Neuronal stem cell (in vitro differentiated cells): Measurements from ENCODE around the gene EYS.
"Not testable (repeated sequence)": the region's sequence is repeated elsewhere in the genome, so short reads cannot be mapped to it uniquely, and the experiment has no call there.

Experiments used
- DNase-seq: peaks from one replicate; pipeline ENCODE4 v3.0.0-alpha.2; 2013; ENCODE audit warnings: low spot score
- H2AFZ ChIP-seq: one replicate; pipeline ENCODE4 v1.6.1; 2013; ENCODE audit warnings: mild to moderate bottlenecking, low read length, inconsistent platforms
- H2AK5ac ChIP-seq: 2 replicates; pipeline ENCODE4 v1.6.1; 2013; ENCODE audit warnings: low read depth, mild to moderate bottlenecking, inconsistent platforms, low read length, moderate library complexity, mixed read lengths
- H2BK120ac ChIP-seq: 2 replicates; pipeline ENCODE4 v1.6.1; 2013; ENCODE audit warnings: low read depth, mild to moderate bottlenecking, inconsistent platforms, low read length, moderate library complexity, mixed read lengths
- H2BK12ac ChIP-seq: one replicate; pipeline ENCODE4 v1.6.1; 2013; ENCODE audit warnings: low read length, inconsistent platforms
- H2BK15ac ChIP-seq: 2 replicates; pipeline ENCODE4 v1.6.1; 2013; ENCODE audit warnings: mild to moderate bottlenecking, low read length, inconsistent platforms, mixed read lengths
- H2BK5ac ChIP-seq: one replicate; pipeline ENCODE4 v1.6.1; 2013; ENCODE audit warnings: inconsistent platforms, mild to moderate bottlenecking, low read length, moderate library complexity
- H3K14ac ChIP-seq: one replicate; pipeline ENCODE4 v1.6.1; 2013; ENCODE audit warnings: low read length, inconsistent platforms
- H3K18ac ChIP-seq: 2 replicates; pipeline ENCODE4 v1.6.1; 2013; ENCODE audit warnings: low read length, inconsistent platforms
- H3K23ac ChIP-seq: 2 replicates; pipeline ENCODE4 v1.6.1; 2013; ENCODE audit warnings: low read depth, mild to moderate bottlenecking, mixed read lengths, low read length, inconsistent platforms; ENCODE audit not compliant: poor library complexity
- H3K27ac ChIP-seq: replicated peaks from 3 replicates; pipeline ENCODE4 v1.5.1; 2013; ENCODE audit warnings: low read length, inconsistent platforms
- H3K27me3 ChIP-seq, 3 experiments: 2 replicates each; pipeline ENCODE4 v1.6.1; 2013; ENCODE audit warnings: low read length in 3 of 3, mild to moderate bottlenecking in 2 of 3, inconsistent platforms in 1 of 3, low read depth in 1 of 3, mixed read lengths in 1 of 3, moderate library complexity in 1 of 3; ENCODE audit not compliant: control insufficient read depth in 3 of 3, insufficient read depth in 3 of 3
- H3K36me3 ChIP-seq, 2 donors: replicated peaks in 1 of 2; 2 replicates each; pipeline ENCODE4 v1.6.1; 2013; ENCODE audit warnings: low read length in 2 of 2; ENCODE audit not compliant: control insufficient read depth in 2 of 2, insufficient read depth in 2 of 2
- H3K4ac ChIP-seq: 2 replicates; pipeline ENCODE4 v1.6.1; 2013; ENCODE audit warnings: inconsistent platforms, mild to moderate bottlenecking, low read length, moderate library complexity
- H3K4me1 ChIP-seq, 2 donors: 1 replicate in 1 of 2; 2 replicates in 1 of 2; pipeline ENCODE4 v1.6.1; 2013; ENCODE audit warnings: low read length in 2 of 2, low read depth in 1 of 2; ENCODE audit not compliant: control insufficient read depth in 2 of 2, insufficient read depth in 1 of 2
- H3K4me2 ChIP-seq: one replicate; pipeline ENCODE4 v1.6.1; 2013; ENCODE audit warnings: mild to moderate bottlenecking, low read length, inconsistent platforms; ENCODE audit not compliant: insufficient read depth, poor library complexity, severe bottlenecking
- H3K4me3 ChIP-seq, 2 donors: 2 replicates each; pipeline ENCODE4 v1.5.1; 2013; ENCODE audit warnings: low read length in 2 of 2, mild to moderate bottlenecking in 2 of 2, inconsistent platforms in 1 of 2, moderate library complexity in 1 of 2
- H3K79me1 ChIP-seq: one replicate; pipeline ENCODE4 v1.6.1; 2013; ENCODE audit warnings: low read depth, mild to moderate bottlenecking, inconsistent platforms, low read length, moderate library complexity
- H3K9ac ChIP-seq: one replicate; pipeline ENCODE4 v1.6.1; 2013; ENCODE audit warnings: mild to moderate bottlenecking, low read depth, low read length, inconsistent platforms; ENCODE audit not compliant: poor library complexity
- H3K9me3 ChIP-seq, 2 donors: replicated peaks in 1 of 2; 2 replicates each; pipeline versions ENCODE3 to v1.6.1; 2013; ENCODE audit warnings: low read length in 2 of 2, mild to moderate bottlenecking in 2 of 2, inconsistent platforms in 1 of 2, low read depth in 1 of 2, mixed read lengths in 1 of 2, moderate library complexity in 1 of 2; ENCODE audit not compliant: control insufficient read depth in 2 of 2, insufficient read depth in 1 of 2
- H4K8ac ChIP-seq: one replicate; pipeline ENCODE4 v1.6.1; 2013; ENCODE audit warnings: low read depth, mild to moderate bottlenecking, inconsistent platforms, low read length, moderate library complexity
- H4K91ac ChIP-seq: one replicate; pipeline ENCODE4 v1.6.1; 2013; ENCODE audit warnings: low read length, low read depth, mild to moderate bottlenecking, inconsistent platforms; ENCODE audit not compliant: poor library complexity
- WGBS, 2 donors: extraction: QIAGEN DNeasy Blood & Tissue Kit; methylation state at CpG; one replicate each; pipeline ENCODE4 v1.1.7; 2013; ENCODE audit warnings: missing lambda C conversion rate in 2 of 2, mixed read lengths in 1 of 2; ENCODE audit not compliant: insufficient read length in 2 of 2, insufficient replicate concordance in 1 of 2; ENCODE audit errors: extremely low coverage in 2 of 2; 5-methylcytosine and 5-hydroxymethylcytosine counted together

Gene EYS

GRCh38 chr6:63760199-63760598, 1946.8 kb downstream of the EYS start:
- Histone ChIP-seq H3K9ac (no peak overlapping the region), H3K27ac (no peak overlapping the region), H3K4ac (no peak overlapping the region), H3K27me3 (no peaks in the 10 kb centered on the region), H4K8ac (no peak overlapping the region), H3K36me3 (no peaks in the 10 kb centered on the region), H3K79me1 (no peaks in the 10 kb centered on the region), H2BK120ac (no peak overlapping the region), H2BK12ac (no peak overlapping the region), H3K4me2 (no peak overlapping the region), H3K4me1 (peaks cover 0 to 2% of the 10 kb centered on the region in 2 donors), H2BK5ac (no peak overlapping the region), H3K18ac (no peak overlapping the region), H3K14ac (no peak overlapping the region), H2AK5ac (no peak overlapping the region), H3K9me3 (no peaks in the 10 kb centered on the region), H2AFZ (no peak overlapping the region), H2BK15ac (no peak overlapping the region), H3K23ac (no peak overlapping the region), H3K4me3 (no peak overlapping the region), H4K91ac (no peak overlapping the region)
- DNase-seq = no peak

- no peak overlapping the region for H3K4ac ChIP-seq
- H3K27ac ChIP-seq = no peak overlapping the region
- H3K4me2 ChIP-seq = no peak overlapping the region
- H3K36me3 ChIP-seq = no peaks in the 10 kb centered on the region
- H2AK5ac ChIP-seq = no peak overlapping the region
- H4K91ac ChIP-seq = no peak overlapping the region
- H3K4me3 ChIP-seq = no peak overlapping the region
- no peak overlapping the region for H2BK120ac ChIP-seq
- H3K18ac ChIP-seq = no peak overlapping the region
- H2BK5ac ChIP-seq = no peak overlapping the region
- no peaks in the 10 kb centered on the region for H3K79me1 ChIP-seq
- H4K8ac ChIP-seq = no peak overlapping the region
- H2BK12ac ChIP-seq = no peak overlapping the region
- no peaks in the 10 kb centered on the region for H3K9me3 ChIP-seq
- DNase-seq = no peak
- no peak overlapping the region for H2AFZ ChIP-seq
- H3K9ac ChIP-seq = no peak overlapping the region
- no peak overlapping the region for H3K14ac ChIP-seq
- no peak overlapping the region for H2BK15ac ChIP-seq
- H3K4me1 ChIP-seq = peaks cover 0 to 2% of the 10 kb centered on the region in 2 donors
- H3K23ac ChIP-seq = no peak overlapping the region
- H3K27me3 ChIP-seq = no peaks in the 10 kb centered on the region
Observed at GRCh38 chr6:63759605-63760105, 1947.4 kb downstream of the EYS start.

- no peaks in the 10 kb centered on the region for H3K36me3 ChIP-seq
- no peak for DNase-seq
- no peak overlapping the region for H3K18ac ChIP-seq
- H2BK120ac ChIP-seq = no peak overlapping the region
- no peak overlapping the region for H2BK5ac ChIP-seq
- H2BK15ac ChIP-seq = no peak overlapping the region
- H3K23ac ChIP-seq = no peak overlapping the region
- H3K9ac ChIP-seq = no peak overlapping the region
- H3K4me3 ChIP-seq = no peak overlapping the region
- H3K4me2 ChIP-seq = no peak overlapping the region
- H3K27me3 ChIP-seq = no peaks in the 10 kb centered on the region
- H4K8ac ChIP-seq = no peak overlapping the region
- no peak overlapping the region for H3K27ac ChIP-seq
- no peak overlapping the region for H2AK5ac ChIP-seq
- peaks cover 1% of the 10 kb centered on the region for H3K79me1 ChIP-seq
- no peaks in the 10 kb centered on the region for H3K9me3 ChIP-seq
- WGBS, 2 donors = no CpG with 5 or more reads among the region's 1 CpG
- no peak overlapping the region for H3K14ac ChIP-seq
- no peak overlapping the region for H3K4ac ChIP-seq
- no peaks in the 10 kb centered on the region for H3K4me1 ChIP-seq
- no peak overlapping the region for H2BK12ac ChIP-seq
- H4K91ac ChIP-seq = no peak overlapping the region
- no peak overlapping the region for H2AFZ ChIP-seq
Observed at GRCh38 chr6:63757826-63758225, 1949.2 kb downstream of the EYS start.

- not testable (repeated sequence) for H3K9me3 ChIP-seq, H3K27me3 ChIP-seq, H2BK12ac ChIP-seq, H3K23ac ChIP-seq, H3K14ac ChIP-seq, H2AFZ ChIP-seq, H3K4me2 ChIP-seq, H3K4me3 ChIP-seq, H3K4ac ChIP-seq, H2BK5ac ChIP-seq, H3K9ac ChIP-seq, H4K8ac ChIP-seq, H4K91ac ChIP-seq, H3K18ac ChIP-seq, H3K79me1 ChIP-seq, H2AK5ac ChIP-seq, DNase-seq, H3K27ac ChIP-seq, H3K36me3 ChIP-seq, H2BK15ac ChIP-seq, H2BK120ac ChIP-seq, H3K4me1 ChIP-seq
Observed at GRCh38 chr6:63757275-63757674, 1949.8 kb downstream of the EYS start.
